ENCODE measurements around the gene SAMSN1.

DNA sequence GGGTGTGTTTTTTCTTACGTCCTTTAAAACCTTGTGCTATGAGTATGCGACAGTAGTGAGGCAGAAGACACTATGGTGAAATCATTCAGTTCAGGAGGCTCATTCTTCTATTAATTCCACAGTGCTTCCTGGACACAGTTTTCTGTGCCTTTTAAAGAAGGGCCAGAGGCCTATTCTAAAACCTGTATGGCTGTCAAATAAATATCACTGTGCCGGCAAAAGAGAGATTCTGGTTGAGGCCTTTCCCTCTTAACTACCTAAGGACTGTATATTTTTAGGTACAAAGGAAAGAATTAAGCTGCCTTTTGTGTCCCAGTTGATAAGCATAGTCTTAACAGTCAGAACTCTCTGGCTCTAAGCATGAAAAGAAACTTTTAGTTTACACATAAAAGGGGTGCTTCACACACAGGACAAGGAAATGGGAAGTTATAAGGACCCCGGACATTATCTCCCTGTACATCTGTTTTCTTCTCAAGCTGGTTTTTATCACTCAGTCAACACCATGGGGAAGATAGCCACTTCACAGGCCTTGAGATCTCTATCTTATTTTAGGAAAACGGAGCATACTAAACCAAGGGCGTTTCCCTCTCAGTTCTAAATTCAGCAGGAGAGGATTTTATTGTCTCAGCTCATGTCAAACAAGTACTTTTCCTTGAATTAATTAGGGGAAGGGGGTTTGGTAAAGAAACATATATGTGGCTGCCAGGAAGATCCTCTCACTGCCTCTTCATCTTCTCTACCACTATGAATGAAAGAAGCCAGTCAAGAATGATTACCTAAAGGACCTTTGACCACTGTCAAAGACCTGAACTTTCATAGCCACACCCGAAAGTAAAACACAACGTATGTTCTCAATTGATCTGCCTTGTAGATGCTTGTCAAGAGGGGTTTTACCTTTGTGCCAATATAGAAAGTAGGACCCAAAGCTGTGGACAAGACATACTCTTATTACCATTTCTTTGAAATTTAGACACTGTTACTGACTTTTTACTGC is 91.8 kb downstream of the SAMSN1 start:
- TF ChIP-seq, protein P1, sequence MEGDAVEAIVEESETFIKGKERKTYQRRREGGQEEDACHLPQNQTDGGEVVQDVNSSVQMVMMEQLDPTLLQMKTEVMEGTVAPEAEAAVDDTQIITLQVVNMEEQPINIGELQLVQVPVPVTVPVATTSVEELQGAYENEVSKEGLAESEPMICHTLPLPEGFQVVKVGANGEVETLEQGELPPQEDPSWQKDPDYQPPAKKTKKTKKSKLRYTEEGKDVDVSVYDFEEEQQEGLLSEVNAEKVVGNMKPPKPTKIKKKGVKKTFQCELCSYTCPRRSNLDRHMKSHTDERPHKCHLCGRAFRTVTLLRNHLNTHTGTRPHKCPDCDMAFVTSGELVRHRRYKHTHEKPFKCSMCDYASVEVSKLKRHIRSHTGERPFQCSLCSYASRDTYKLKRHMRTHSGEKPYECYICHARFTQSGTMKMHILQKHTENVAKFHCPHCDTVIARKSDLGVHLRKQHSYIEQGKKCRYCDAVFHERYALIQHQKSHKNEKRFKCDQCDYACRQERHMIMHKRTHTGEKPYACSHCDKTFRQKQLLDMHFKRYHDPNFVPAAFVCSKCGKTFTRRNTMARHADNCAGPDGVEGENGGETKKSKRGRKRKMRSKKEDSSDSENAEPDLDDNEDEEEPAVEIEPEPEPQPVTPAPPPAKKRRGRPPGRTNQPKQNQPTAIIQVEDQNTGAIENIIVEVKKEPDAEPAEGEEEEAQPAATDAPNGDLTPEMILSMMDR (IDR thresholded peaks at IDR 0.05), result no peak
- no peak for TF ChIP-seq EP300 (IDR thresholded peaks at IDR 0.05)
